HG03196 (cell line): Measurements from ENCODE around the gene RMND1.

Experiments used
- ATAC-seq: cut with Tn5 transposase; IDR thresholded peaks from one replicate; pipeline ENCODE4 v1.9.1; 2021; ENCODE audit not compliant: unreplicated experiment

The RMND1 gene

GRCh38 chr6:151425561-151425960, 26.4 kb downstream of the RMND1 start:
- ATAC-seq: no peak

- no peak for ATAC-seq
These were observed 28.9 kb downstream of the RMND1 start for GRCh38 chr6:151422981-151423380.

- ATAC-seq: no peak
These were observed 34.4 kb downstream of the RMND1 start for GRCh38 chr6:151417477-151417876.

GRCh38 chr6:151414641-151415260, 37.2 kb downstream of the RMND1 start:
- no peak for ATAC-seq

GRCh38 chr6:151413372-151414145, 38.4 kb downstream of the RMND1 start:
- no peak for ATAC-seq

GRCh38 chr6:151412909-151413308, 39.0 kb downstream of the RMND1 start:
- ATAC-seq: no peak

- no peak for ATAC-seq
These were observed 42.2 kb downstream of the RMND1 start for GRCh38 chr6:151409679-151410078.

- ATAC-seq: no peak
These were observed 42.7 kb downstream of the RMND1 start for GRCh38 chr6:151409260-151409659.

- ATAC-seq: no peak
These were observed 43.1 kb downstream of the RMND1 start for GRCh38 chr6:151408858-151409257.

GRCh38 chr6:151403919-151404308, 48.0 kb downstream of the RMND1 start:
- ATAC-seq: no peak

GRCh38 chr6:151402228-151402627, 49.7 kb downstream of the RMND1 start:
- ATAC-seq: no peak

- no peak for ATAC-seq
These were observed 51.5 kb downstream of the RMND1 start for GRCh38 chr6:151400473-151400872.

- ATAC-seq: no peak
These were observed 52.2 kb downstream of the RMND1 start for GRCh38 chr6:151399679-151400078.

GRCh38 chr6:151393410-151393809, 58.5 kb downstream of the RMND1 start:
- no peak for ATAC-seq

GRCh38 chr6:151392427-151392826, 59.5 kb downstream of the RMND1 start:
- no peak for ATAC-seq

- ATAC-seq: no peak
These were observed 60.2 kb downstream of the RMND1 start, which contains the start of gene ZBTB2 for GRCh38 chr6:151391471-151392413. ZBTB2 (minus strand) TSS chr6:151391559; CDS start chr6:151373637, 17,922 bp downstream.

GRCh38 chr6:151390851-151391470, 61.0 kb downstream of the RMND1 start:
- peak; percentile 3 for ATAC-seq

GRCh38 chr6:151390276-151390850, 61.6 kb downstream of the RMND1 start:
- ATAC-seq: peak; percentile 85

GRCh38 chr6:151389618-151390275, 62.2 kb downstream of the RMND1 start:
- peak; percentile 66 for ATAC-seq

- no peak for ATAC-seq
These were observed 62.8 kb downstream of the RMND1 start for GRCh38 chr6:151388997-151389617.
